HCT116 (cell line): ENCODE measurements around the gene SNAPC4. TPM values are rescaled to one million over a fixed set of nuclear protein-coding genes. Genes with fewer than 3 reads are reported as not detected.

Experiments used
- ATAC-seq: fragments of 200-7000 bp; cut with Tn5 transposase; 2 replicates; pipeline ENCODE4 v1.9.1; 2020; ENCODE audit warnings: mild to moderate bottlenecking, moderate library complexity
- BruUV-seq: library from RNA; stranded (reverse); fragments of 400-500 nt; replicated peaks from 2 replicates; lab custom pipeline; 2021; lab: Mats Ljungman, UMichigan
- CTCF ChIA-PET: fragments of 300-600 bp; sonication (Branson Sonifier 250); formaldehyde crosslinking; loops from one replicate; lab custom pipeline; 2021; ENCODE audit warnings: antibody characterized with exemption; lab: Charles Lee
- POLR2A ChIA-PET: fragments of 300-600, 350-600 bp; sonication (Branson Sonifier 250); formaldehyde crosslinking; loops from one replicate; lab custom pipeline; 2021; ENCODE audit warnings: antibody characterized with exemption; lab: Charles Lee
- RAD21 ChIA-PET, 2 experiments: fragments of 300-600 bp; sonication (Branson Sonifier 250); formaldehyde crosslinking; loops; one replicate each; lab custom pipeline; 2023; ENCODE audit warnings: low total read pairs in 2 of 2; ENCODE audit not compliant: uncharacterized antibody in 2 of 2, unreplicated experiment in 2 of 2, low non-redundant PET in 1 of 2; lab: Charles Lee
- DNase-seq: peaks from one replicate; pipeline ENCODE4 v3.0.0-alpha.2; 2010; ENCODE audit warnings: low read depth, low spot score
- H2AFZ ChIP-seq: fragments of 200-600 bp; shearing (Covaris generic), sonication (generic); 2 replicates; pipeline ENCODE4 v1.6.1; 2017; ENCODE audit warnings: low read depth, mixed run types, mixed read lengths, antibody characterized with exemption, low read length; ENCODE audit not compliant: poor library complexity, severe bottlenecking
- H3K27ac ChIP-seq: 2 replicates; pipeline ENCODE4 v1.5.1; 2012; ENCODE audit warnings: low read depth, low read length
- H3K27me3 ChIP-seq: fragments of 200-600 bp; sonication (generic); 2 replicates; pipeline ENCODE4 v1.6.1; 2016; ENCODE audit warnings: mixed run types, low read length, mixed read lengths; ENCODE audit not compliant: insufficient read depth
- H3K36me3 ChIP-seq, 2 experiments: fragments of 200-500 bp in 1 of 2; fragments of 200-600 bp in 1 of 2; sonication (Bioruptor generic) in 1 of 2; sonication (generic) in 1 of 2; 2 replicates each; pipeline versions ENCODE4 v1.5.1 to v1.6.1; 2014 to 2016; ENCODE audit warnings: low read length in 2 of 2, inconsistent platforms in 1 of 2, mixed read lengths in 1 of 2, mixed run types in 1 of 2; ENCODE audit not compliant: insufficient read depth in 2 of 2, control insufficient read depth in 1 of 2
- H3K4me1 ChIP-seq, 2 experiments: fragments of 200-600 bp in 1 of 2; sonication (generic) in 1 of 2; 2 replicates each; pipeline versions ENCODE4 v1.5.1 to v1.6.1; 2012 to 2017; ENCODE audit warnings: low read length in 2 of 2, inconsistent platforms in 1 of 2, mild to moderate bottlenecking in 1 of 2, mixed read lengths in 1 of 2, mixed run types in 1 of 2, moderate library complexity in 1 of 2; ENCODE audit not compliant: insufficient read depth in 2 of 2, control insufficient read depth in 1 of 2
- H3K4me2 ChIP-seq: fragments of 200-600 bp; sonication (generic); 2 replicates; pipeline ENCODE4 v1.6.1; 2017; ENCODE audit warnings: mixed run types, low read length, mixed read lengths
- H3K4me3 ChIP-seq, 2 experiments: fragments of 200-600 bp in 1 of 2; sonication (generic) in 1 of 2; replicated peaks in 1 of 2; 2 replicates each; pipeline ENCODE4 v1.5.1; 2011 to 2016; ENCODE audit warnings: low read length in 2 of 2, control low read depth in 1 of 2, low read depth in 1 of 2, mild to moderate bottlenecking in 1 of 2, mixed read lengths in 1 of 2, mixed run types in 1 of 2
- H3K79me2 ChIP-seq: fragments of 200-600 bp; sonication (generic); 2 replicates; pipeline ENCODE4 v1.6.1; 2017; ENCODE audit warnings: mild to moderate bottlenecking, mixed run types, low read length, moderate library complexity, mixed read lengths; ENCODE audit not compliant: insufficient read depth
- H3K9ac ChIP-seq: fragments of 200-600 bp; sonication (generic); 2 replicates; pipeline ENCODE4 v1.6.1; 2016; ENCODE audit warnings: low read length, mixed read lengths
- H3K9me2 ChIP-seq: fragments of 200-600 bp; sonication (generic), shearing (Covaris generic); 2 replicates; pipeline ENCODE4 v1.6.1; 2017; ENCODE audit warnings: mixed run types, mild to moderate bottlenecking, moderate library complexity; ENCODE audit not compliant: insufficient read depth
- H3K9me3 ChIP-seq, 2 experiments: fragments of 200-500 bp in 1 of 2; fragments of 200-600 bp in 1 of 2; sonication (Bioruptor generic) in 1 of 2; sonication (generic) in 1 of 2; 2 replicates each; pipeline ENCODE4 v1.6.1; 2014 to 2017; ENCODE audit warnings: low read length in 2 of 2, mixed read lengths in 2 of 2, inconsistent platforms in 1 of 2, low read depth in 1 of 2, mild to moderate bottlenecking in 1 of 2, mixed run types in 1 of 2, moderate library complexity in 1 of 2; ENCODE audit not compliant: control insufficient read depth in 1 of 2, insufficient read depth in 1 of 2
- H4K20me1 ChIP-seq: fragments of 200-600 bp; sonication (generic), shearing (Covaris generic); 2 replicates; pipeline ENCODE4 v1.6.1; 2017; ENCODE audit warnings: mixed run types, mild to moderate bottlenecking, moderate library complexity; ENCODE audit not compliant: insufficient read depth
- CEBPB ChIP-seq: IDR thresholded peaks from 2 replicates; pipeline ENCODE4 v1.6.1; 2012; ENCODE audit warnings: low read depth
- ELF1 ChIP-seq: IDR thresholded peaks from 2 replicates; pipeline ENCODE4 v1.6.1; 2012; ENCODE audit warnings: low read depth, borderline replicate concordance
- EZH2phosphoT487 ChIP-seq: fragments of 200-600 bp; IDR thresholded peaks from 2 replicates; pipeline ENCODE4 v1.6.1; 2018; ENCODE audit warnings: antibody characterized with exemption, borderline replicate concordance
- FOSL1 ChIP-seq: IDR thresholded peaks from 2 replicates; pipeline ENCODE4 v1.6.1; 2012; ENCODE audit warnings: low read depth
- JUND ChIP-seq: IDR thresholded peaks from 2 replicates; pipeline ENCODE4 v1.6.1; 2012
- POLR2A ChIP-seq: IDR thresholded peaks from 2 replicates; pipeline ENCODE4 v1.7.0; 2011; ENCODE audit warnings: borderline replicate concordance; ENCODE audit not compliant: insufficient read depth, insufficient read length; ENCODE audit errors: extremely low read depth
- POLR2AphosphoS5 ChIP-seq: IDR thresholded peaks from 2 replicates; pipeline ENCODE4 v1.6.1; 2011; ENCODE audit warnings: mild to moderate bottlenecking, low read depth, low read length, moderate library complexity
- RAD21 ChIP-seq: IDR thresholded peaks from 2 replicates; pipeline ENCODE4 v1.6.1; 2012; ENCODE audit warnings: low read depth, mild to moderate bottlenecking
- SIN3A ChIP-seq: IDR thresholded peaks from 2 replicates; pipeline ENCODE4 v1.6.1; 2012; ENCODE audit warnings: low read depth
- TCF7L2 ChIP-seq: IDR thresholded peaks from 2 replicates; pipeline ENCODE4 v1.7.0; 2011; ENCODE audit warnings: borderline replicate concordance, inconsistent platforms; ENCODE audit not compliant: insufficient read depth, insufficient read length; ENCODE audit errors: extremely low read depth
- YY1 ChIP-seq: IDR thresholded peaks from 2 replicates; pipeline ENCODE4 v1.6.1; 2011; ENCODE audit warnings: low read length, low read depth, moderate library complexity, mild to moderate bottlenecking; ENCODE audit not compliant: insufficient replicate concordance; ENCODE audit errors: extremely low read depth
- ZFX ChIP-seq: fragments of 450-650 bp; IDR thresholded peaks from 2 replicates; pipeline ENCODE4 v1.6.1; 2017
- ZNF274 ChIP-seq: fragments of 200-500 bp; sonication (Bioruptor generic); IDR thresholded peaks from 2 replicates; pipeline ENCODE4 v1.6.1; 2014; ENCODE audit warnings: mild to moderate bottlenecking, low read depth, low read length, inconsistent platforms
- intact Hi-C: fragments of 100-400 bp; cut with micrococcal nuclease; formaldehyde crosslinking; loops from 2 replicates; pipeline ENCODE4 v1.10.0; 2022
- total RNA-seq: library from RNA; stranded (reverse); gene quantifications from one replicate; pipeline ENCODE4 v1.2.1, GENCODE V29; 2021; ENCODE audit not compliant: unreplicated experiment
- TF ChIP-seq, protein P1 (sequence below): IDR thresholded peaks from 2 replicates; pipeline ENCODE4 v1.6.1; 2012
- TF ChIP-seq, protein P2 (sequence below): IDR thresholded peaks from 2 replicates; pipeline ENCODE4 v1.6.1; 2012
- TF ChIP-seq, protein P3 (sequence below), 3 experiments: fragments of 200-600 bp in 1 of 3; sonication (generic) in 1 of 3; IDR thresholded peaks in 2 of 3; conservative IDR thresholded peaks in 1 of 3; 2 replicates each; pipeline ENCODE4 v1.5.1; 2012 to 2017; ENCODE audit warnings: low read depth in 2 of 3, low read length in 2 of 3, antibody characterized with exemption in 1 of 3, borderline replicate concordance in 1 of 3, control low read depth in 1 of 3, mild to moderate bottlenecking in 1 of 3, mixed read lengths in 1 of 3, mixed run types in 1 of 3, moderate library complexity in 1 of 3; ENCODE audit not compliant: insufficient read depth in 1 of 3
- TF ChIP-seq, protein P4 (sequence below): IDR thresholded peaks from 2 replicates; pipeline ENCODE4 v1.6.1; 2012; ENCODE audit warnings: low read depth

SNAPC4 gene
- total RNA-seq, 1 experiment from 2014 or later: 20.4 TPM

DNA sequence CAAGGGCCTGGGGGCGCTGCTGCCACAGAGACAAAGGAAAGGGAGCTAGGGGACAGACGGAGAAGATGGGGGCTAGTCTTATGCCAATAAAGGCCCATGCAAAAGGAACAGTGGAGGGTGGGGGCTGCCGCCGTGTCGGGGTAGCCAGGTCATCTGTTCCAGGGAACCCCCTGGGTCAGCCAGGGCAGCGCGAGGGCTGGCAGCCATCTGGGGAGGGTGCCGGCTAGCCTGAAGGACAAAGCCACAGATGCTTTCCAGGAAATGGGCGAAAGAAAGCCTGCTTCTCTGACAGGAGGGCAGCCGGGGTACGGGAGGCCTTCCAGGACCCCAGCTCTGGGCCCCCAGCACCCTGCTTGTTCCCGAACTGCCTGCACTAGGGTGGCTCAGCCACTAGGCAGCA is 24.9 kb downstream of the SNAPC4 start:
- H2AFZ ChIP-seq: no peak overlapping the region
- H3K9me2 ChIP-seq: no peaks in the 10 kb centered on the region
- ChIA-PET RAD21 (no interaction called here), CTCF (interaction anchor here (1.1 kb wide), 1 partner anchor 12 kb away, joined by 3 read pairs; the partner anchor contains the start of gene DNLZ), POLR2A (no interaction called here)
- intact Hi-C loops: no loop called here
- no TSS peak for BruUV-seq
- no peak for ATAC-seq
- TF ChIP-seq ZNF274 (no peak), ZFX (no peak), SIN3A (no peak), YY1 (no peak), JUND (no peak), TCF7L2 (no peak), ELF1 (no peak), CEBPB (no peak), POLR2AphosphoS5 (no peak), POLR2A (no peak)
- H3K4me1 ChIP-seq: peaks cover 0 to 9% of the 10 kb centered on the region in 2 experiments; a peak in 2 of 4 replicates
- H3K27me3 ChIP-seq: no peaks in the 10 kb centered on the region
- no peaks in the 10 kb centered on the region for H4K20me1 ChIP-seq
- H3K27ac ChIP-seq: no peak overlapping the region
- no peak overlapping the region for H3K4me3 ChIP-seq
- DNase-seq: no peak
- H3K4me2 ChIP-seq: no peak overlapping the region
- no peaks in the 10 kb centered on the region for H3K79me2 ChIP-seq
- no peaks in the 10 kb centered on the region for H3K9me3 ChIP-seq
- H3K36me3 ChIP-seq: no peaks in the 10 kb centered on the region; a peak in 1 of 4 replicates
- no peak overlapping the region for H3K9ac ChIP-seq

DNA sequence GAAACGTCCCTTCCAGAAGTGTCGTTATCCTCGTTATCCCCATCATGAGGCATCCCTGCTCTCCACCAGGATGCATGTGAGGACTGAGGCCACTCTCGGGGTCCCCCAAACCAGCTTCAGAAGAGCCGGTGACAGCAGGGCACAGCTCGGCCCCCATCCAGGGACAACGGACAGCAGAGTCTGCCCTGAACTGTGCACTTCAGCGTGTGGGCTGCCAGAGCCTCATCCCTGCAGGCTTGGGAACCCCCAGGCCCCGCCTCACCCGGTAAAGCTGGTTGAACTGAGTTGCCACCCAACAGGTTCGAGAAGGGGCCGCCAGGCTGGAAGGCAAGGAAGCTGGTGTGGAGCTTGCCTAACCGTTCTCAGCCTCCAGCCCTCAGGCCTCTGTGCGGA is 25.8 kb downstream of the SNAPC4 start:
- Histone ChIP-seq H3K4me3 (no peak overlapping the region), H3K9me3 (no peaks in the 10 kb centered on the region), H3K4me2 (no peak overlapping the region), H3K36me3 (no peaks in the 10 kb centered on the region; a peak in 1 of 4 replicates), H4K20me1 (no peaks in the 10 kb centered on the region), H2AFZ (no peak overlapping the region), H3K27me3 (no peaks in the 10 kb centered on the region), H3K9me2 (no peaks in the 10 kb centered on the region), H3K9ac (no peak overlapping the region), H3K27ac (no peak overlapping the region), H3K4me1 (peaks cover 0 to 9% of the 10 kb centered on the region in 2 experiments; a peak in 2 of 4 replicates), H3K79me2 (no peaks in the 10 kb centered on the region)
- POLR2A ChIA-PET: no interaction called here
- no peak for ATAC-seq
- no TSS peak for BruUV-seq
- CTCF ChIA-PET: no interaction called here
- DNase-seq: no peak
- RAD21 ChIA-PET: no interaction called here
- intact Hi-C loops: no loop called here
- TF ChIP-seq RAD21 (no peak), EZH2phosphoT487 (no peak), CEBPB (no peak), JUND (no peak), ZFX (no peak), FOSL1 (no peak)
- TF ChIP-seq, protein P1, sequence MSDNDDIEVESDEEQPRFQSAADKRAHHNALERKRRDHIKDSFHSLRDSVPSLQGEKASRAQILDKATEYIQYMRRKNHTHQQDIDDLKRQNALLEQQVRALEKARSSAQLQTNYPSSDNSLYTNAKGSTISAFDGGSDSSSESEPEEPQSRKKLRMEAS: no peak
- TF ChIP-seq, protein P2, sequence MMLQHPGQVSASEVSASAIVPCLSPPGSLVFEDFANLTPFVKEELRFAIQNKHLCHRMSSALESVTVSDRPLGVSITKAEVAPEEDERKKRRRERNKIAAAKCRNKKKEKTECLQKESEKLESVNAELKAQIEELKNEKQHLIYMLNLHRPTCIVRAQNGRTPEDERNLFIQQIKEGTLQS: no peak
- TF ChIP-seq, protein P3, sequence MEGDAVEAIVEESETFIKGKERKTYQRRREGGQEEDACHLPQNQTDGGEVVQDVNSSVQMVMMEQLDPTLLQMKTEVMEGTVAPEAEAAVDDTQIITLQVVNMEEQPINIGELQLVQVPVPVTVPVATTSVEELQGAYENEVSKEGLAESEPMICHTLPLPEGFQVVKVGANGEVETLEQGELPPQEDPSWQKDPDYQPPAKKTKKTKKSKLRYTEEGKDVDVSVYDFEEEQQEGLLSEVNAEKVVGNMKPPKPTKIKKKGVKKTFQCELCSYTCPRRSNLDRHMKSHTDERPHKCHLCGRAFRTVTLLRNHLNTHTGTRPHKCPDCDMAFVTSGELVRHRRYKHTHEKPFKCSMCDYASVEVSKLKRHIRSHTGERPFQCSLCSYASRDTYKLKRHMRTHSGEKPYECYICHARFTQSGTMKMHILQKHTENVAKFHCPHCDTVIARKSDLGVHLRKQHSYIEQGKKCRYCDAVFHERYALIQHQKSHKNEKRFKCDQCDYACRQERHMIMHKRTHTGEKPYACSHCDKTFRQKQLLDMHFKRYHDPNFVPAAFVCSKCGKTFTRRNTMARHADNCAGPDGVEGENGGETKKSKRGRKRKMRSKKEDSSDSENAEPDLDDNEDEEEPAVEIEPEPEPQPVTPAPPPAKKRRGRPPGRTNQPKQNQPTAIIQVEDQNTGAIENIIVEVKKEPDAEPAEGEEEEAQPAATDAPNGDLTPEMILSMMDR (IDR thresholded peaks at IDR 0.05 in 2 of 3, conservative IDR thresholded peaks at IDR 0.05 in 1 of 3; ENCODE audit: borderline replicate concordance in 1 of 3, insufficient read depth in 1 of 3, low read depth in 2 of 3, low read length in 2 of 3): no peak
- TF ChIP-seq, protein P4, sequence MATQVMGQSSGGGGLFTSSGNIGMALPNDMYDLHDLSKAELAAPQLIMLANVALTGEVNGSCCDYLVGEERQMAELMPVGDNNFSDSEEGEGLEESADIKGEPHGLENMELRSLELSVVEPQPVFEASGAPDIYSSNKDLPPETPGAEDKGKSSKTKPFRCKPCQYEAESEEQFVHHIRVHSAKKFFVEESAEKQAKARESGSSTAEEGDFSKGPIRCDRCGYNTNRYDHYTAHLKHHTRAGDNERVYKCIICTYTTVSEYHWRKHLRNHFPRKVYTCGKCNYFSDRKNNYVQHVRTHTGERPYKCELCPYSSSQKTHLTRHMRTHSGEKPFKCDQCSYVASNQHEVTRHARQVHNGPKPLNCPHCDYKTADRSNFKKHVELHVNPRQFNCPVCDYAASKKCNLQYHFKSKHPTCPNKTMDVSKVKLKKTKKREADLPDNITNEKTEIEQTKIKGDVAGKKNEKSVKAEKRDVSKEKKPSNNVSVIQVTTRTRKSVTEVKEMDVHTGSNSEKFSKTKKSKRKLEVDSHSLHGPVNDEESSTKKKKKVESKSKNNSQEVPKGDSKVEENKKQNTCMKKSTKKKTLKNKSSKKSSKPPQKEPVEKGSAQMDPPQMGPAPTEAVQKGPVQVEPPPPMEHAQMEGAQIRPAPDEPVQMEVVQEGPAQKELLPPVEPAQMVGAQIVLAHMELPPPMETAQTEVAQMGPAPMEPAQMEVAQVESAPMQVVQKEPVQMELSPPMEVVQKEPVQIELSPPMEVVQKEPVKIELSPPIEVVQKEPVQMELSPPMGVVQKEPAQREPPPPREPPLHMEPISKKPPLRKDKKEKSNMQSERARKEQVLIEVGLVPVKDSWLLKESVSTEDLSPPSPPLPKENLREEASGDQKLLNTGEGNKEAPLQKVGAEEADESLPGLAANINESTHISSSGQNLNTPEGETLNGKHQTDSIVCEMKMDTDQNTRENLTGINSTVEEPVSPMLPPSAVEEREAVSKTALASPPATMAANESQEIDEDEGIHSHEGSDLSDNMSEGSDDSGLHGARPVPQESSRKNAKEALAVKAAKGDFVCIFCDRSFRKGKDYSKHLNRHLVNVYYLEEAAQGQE: no peak
